Measurements from ENCODE around the gene MEIS1.

DNA sequence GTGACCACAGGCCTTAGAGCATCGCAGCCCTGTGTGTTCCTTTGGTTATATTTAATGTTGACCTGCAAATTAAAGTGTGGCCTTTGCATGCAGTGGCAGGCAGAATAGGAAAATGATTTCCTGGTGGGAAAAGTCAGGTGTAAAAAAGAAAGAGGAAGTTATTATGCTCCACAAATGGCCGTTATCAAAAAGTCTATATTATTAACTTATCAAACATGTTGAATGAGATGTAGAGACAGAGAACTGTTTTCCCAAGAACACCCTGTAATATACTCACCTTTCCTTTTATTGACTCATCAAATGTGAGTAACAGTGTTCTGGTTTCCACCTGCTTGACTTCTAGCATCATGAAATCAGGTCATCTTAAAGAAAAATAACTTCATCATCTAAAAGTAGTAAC lies 35.3 kb downstream of the MEIS1 start:
- no peak for TF ChIP-seq EZH2 (IDR thresholded peaks at IDR 0.05; ENCODE audit: insufficient read depth, poor library complexity, severe bottlenecking)
- TF ChIP-seq EZH2phosphoT487 (IDR thresholded peaks at IDR 0.05; ENCODE audit: insufficient read depth, low read depth) = no peak

Data from GM23248 (cell line).